Sigmoid colon (tissue), 4 donors: Measurements from ENCODE around the gene UMODL1.

ENCODE experiments used
- CTCF ChIP-seq, 4 experiments: fragments of 450-650 bp in 3 of 4; fragments of 200-600 bp in 1 of 4; IDR thresholded peaks; one replicate each; pipeline ENCODE4 v1.5.1; 2016 to 2019; ENCODE audit warnings: antibody characterized with exemption in 4 of 4, mild to moderate bottlenecking in 3 of 4, moderate library complexity in 2 of 4
- EP300 ChIP-seq, 4 donors: sonication (generic); formaldehyde crosslinking; IDR thresholded peaks; one replicate each; pipeline ENCODE4 v1.6.1; 2017; ENCODE audit warnings: antibody characterized with exemption in 4 of 4
- POLR2A ChIP-seq, 2 donors: fragments of 450-650 bp; IDR thresholded peaks; one replicate each; pipeline ENCODE4 v1.6.1; 2016; ENCODE audit warnings: antibody characterized with exemption in 2 of 2, mild to moderate bottlenecking in 2 of 2, moderate library complexity in 2 of 2
- POLR2AphosphoS5 ChIP-seq, 4 donors: sonication (generic); formaldehyde crosslinking; IDR thresholded peaks; one replicate each; pipeline ENCODE4 v1.6.1; 2017; ENCODE audit warnings: antibody characterized with exemption in 4 of 4

- TF ChIP-seq CTCF (IDR thresholded peaks at IDR 0.05) = no peak
- TF ChIP-seq POLR2A (IDR thresholded peaks at IDR 0.05) = no peak
- no peak for TF ChIP-seq POLR2AphosphoS5 (IDR thresholded peaks at IDR 0.05)
- TF ChIP-seq EP300 (IDR thresholded peaks at IDR 0.05) = no peak
These were observed 38.9 kb downstream of the UMODL1 start for GRCh38 chr21:42109873-42110525.
